Middle frontal gyrus (tissue), 1 donor: Measurements from ENCODE around the gene OVAAL.
"Not testable (repeated sequence)": the region's sequence is repeated elsewhere in the genome, so short reads cannot be mapped to it uniquely, and the experiment has no call there.

Experiments used
- DNase-seq: peaks from one replicate; pipeline ENCODE4 v3.0.0-alpha.2; 2015; ENCODE audit warnings: low spot score; ENCODE audit errors: extremely low spot score

The OVAAL gene

DNA sequence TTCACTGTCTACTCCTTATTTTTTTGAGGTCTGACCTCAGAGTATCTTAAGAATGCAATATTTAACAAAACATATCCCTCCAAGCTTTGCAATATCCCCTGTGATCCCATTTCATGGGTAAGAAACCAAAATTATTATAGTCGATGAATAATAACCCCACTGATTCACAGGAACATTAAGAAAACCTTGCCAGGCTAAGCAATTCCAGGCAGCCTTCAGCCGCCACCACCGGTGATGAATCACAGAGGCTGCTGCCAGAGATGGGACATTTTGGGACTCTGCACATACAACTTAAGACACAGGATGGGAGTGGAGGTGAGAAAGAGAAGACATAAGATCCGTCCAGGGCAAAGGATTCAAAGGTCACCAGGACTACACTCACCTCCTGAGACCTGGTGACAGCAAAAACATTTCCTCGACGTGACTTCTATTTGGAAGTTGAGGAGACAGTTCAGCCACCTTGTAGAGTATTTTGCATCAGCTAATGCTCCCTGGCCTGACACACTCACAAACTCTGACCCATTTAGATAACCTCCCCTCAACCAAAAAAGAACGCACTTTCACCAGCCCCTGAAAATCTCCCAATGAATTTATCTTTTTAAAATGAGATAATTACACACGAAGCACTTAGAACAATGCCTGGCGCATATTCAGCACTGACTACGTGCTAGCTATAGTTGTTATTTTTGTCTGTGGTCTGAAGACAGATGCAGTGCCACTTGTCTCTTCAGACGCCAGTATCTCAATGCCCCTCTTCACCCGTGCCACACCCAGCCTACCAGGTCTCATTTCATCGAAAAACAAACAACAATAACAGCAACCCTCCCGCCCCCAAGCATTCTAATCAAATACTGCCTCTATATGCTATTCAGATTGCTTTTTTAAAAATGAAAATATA, 17.8 kb upstream of the OVAAL start:
- no peak for DNase-seq

DNA sequence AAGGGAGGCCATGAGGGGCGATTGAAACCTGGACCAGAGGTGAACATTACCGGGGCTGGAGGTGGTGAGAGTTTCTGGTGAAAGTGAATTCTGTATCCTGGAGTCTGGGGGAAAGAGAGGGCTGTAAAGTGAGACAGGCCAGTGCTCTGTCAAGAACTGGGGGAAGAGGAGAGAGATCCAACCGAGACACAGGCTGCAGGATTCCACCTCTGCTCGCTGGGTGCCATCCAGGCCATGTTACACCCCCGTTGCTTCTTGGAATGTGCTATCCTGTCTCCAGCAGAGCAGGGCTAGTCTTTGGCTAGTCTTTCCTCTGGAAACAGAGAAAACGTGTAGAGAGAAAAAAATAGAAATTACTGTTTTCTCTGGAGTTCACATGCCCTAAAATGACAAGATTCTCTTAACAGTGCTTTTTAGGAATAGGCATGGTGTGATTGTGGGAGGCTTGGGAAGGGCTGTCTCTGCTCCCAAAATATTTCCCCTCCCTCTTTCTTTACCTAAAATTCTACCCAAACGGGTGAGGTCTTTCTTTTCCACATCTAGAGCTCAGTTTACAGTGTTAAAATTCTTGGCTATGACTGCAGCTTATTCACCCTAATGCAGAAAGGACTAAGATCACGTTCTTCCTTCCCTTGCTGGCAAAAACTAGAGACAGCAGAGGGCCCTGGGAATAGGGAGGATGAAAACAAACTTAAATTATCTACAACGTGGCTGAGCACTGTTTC, 16.5 kb upstream of the OVAAL start:
- DNase-seq: no peak

GRCh38 chr1:180542838-180543145, 16.0 kb upstream of the OVAAL start:
- DNase-seq: no peak

- no peak for DNase-seq
These were observed 14.7 kb upstream of the OVAAL start for GRCh38 chr1:180544050-180544449.

DNA sequence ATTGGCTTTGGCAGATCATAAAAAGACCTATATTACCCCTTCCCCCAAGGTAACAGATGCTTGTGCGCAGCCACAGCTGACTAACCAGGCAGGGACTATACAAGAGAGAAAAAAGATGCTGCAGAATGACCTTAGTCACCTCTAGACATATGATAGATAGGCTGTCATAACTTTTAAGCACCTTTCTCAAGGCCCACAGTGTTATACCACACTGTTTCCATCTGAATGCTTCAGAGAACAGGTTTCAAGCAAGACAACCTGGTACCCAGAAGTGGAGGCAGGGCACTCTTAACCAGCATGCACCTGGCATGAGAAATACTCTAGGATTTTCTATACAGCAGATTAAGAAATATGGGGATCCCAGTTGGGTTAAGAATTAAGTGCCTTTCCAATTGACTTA, 12.8 kb upstream of the OVAAL start:
- DNase-seq: no peak

- DNase-seq: no peak
These were observed 10.0 kb upstream of the OVAAL start for GRCh38 chr1:180548686-180549317.

GRCh38 chr1:180549770-180550169, 9.0 kb upstream of the OVAAL start:
- not testable (repeated sequence) for DNase-seq

DNA sequence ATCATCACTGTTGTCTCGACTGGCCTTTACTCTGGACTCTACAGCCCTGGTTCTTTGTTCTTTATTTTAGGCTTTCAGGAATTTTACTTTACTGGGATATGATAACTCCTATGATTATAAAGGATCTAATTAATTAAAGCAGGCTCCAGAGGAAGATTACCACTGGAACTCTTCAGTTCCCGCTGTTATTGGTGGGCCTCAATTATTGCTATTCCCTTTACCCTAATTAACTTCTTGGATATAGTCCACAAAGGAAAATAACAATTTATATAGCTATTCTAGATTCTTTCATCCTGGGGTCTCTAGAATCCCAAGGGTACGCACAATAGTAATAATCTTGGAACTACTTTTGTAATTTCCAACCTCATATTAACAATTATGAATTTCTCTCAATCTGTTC, 8.5 kb upstream of the OVAAL start:
- no peak for DNase-seq

- DNase-seq: no peak
These were observed 6.8 kb upstream of the OVAAL start for GRCh38 chr1:180551997-180552396.

GRCh38 chr1:180553046-180553445, 5.7 kb upstream of the OVAAL start:
- not testable (repeated sequence) for DNase-seq

- no peak for DNase-seq
These were observed 3.4 kb upstream of the OVAAL start for GRCh38 chr1:180555411-180555810.

DNA sequence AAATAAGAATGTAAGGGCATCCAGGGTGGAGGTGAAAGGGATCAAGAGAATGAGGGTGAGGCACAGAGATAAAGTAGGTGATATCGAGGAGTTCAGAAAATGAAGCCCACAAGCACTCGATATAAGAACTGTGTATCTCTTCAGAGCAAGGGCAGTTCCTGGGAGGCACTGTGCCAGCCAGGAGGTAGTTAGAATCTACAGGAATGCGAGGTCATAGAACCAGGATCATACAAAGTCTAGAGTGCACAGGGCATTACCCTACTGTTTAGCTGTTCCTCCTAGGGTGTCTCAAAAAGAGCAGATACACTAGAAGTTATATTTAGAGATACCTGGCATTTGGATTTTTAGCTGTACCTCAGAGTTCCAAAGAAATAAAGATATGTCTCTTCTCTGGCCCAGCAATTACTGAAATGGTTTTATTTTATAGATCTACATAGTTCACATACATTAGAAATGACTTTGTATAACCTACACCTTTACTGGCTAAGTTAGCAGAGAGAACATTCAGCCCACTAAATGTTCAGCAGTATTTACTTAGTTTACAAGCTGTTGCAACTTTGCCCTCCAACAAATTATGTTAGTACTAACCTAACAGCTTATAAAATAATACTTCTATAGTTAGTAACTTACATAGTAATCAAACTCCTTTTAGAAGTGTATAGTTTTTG, 1.6 kb downstream of the OVAAL start:
- DNase-seq: no peak

GRCh38 chr1:180560868-180561600, 2.3 kb downstream of the OVAAL start:
- DNase-seq: no peak

DNA sequence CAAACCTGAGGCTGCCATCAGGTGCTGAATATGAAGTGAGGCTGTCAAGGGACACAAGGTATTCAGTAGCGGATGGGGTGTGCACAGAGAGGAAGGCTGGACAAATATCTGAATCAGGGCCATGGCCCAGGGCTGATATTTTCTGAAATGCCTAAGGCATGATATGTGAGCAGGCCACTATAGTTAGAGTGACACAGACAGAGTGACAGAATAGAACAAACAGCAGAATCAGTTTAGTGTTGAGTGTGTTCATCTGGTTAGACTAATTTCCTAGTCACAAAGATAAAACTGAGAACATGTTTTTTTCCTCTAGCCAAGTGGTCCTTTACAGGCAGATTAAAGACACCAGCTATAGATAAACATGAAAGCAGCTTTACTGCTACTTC, 3.9 kb downstream of the OVAAL start:
- no peak for DNase-seq

DNA sequence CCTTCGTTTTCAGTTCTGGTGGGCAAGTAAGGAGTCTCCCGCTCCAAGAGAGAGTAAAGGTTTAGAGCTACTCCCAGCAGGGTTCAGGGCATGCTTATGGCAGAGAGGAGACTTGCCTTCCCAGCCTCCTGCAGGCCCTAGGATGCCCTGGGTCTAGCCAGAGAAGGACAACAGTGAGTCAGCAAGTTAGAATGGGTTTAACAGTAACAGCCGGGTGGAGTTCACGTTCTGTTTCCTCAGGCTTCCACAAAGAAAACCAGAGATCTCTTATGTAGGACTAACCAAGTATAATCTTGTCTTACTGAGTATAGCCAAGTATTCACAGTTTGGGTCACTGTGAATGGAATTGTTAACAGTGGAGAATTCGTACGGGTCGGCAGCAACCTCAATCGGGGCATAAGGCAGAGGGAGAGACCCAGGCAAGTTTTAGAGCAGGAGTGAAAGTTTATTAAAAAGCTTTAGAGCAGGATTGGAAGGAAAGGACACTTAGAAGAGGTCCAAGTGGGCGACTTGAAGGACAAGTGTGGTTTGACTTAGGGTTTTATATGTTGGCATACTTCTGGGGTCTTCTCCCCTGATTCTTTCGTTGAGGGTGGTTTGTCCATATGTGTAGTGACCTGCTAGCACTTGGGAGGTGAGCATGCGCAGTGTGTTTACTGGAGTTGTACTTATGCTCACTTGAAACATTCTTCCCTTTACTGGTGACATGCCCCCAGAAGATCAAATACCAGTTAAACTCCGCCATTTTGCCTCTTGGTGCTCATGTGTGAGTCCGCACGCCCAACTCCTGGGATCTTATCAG, 4.5 kb downstream of the OVAAL start:
- no peak for DNase-seq

DNA sequence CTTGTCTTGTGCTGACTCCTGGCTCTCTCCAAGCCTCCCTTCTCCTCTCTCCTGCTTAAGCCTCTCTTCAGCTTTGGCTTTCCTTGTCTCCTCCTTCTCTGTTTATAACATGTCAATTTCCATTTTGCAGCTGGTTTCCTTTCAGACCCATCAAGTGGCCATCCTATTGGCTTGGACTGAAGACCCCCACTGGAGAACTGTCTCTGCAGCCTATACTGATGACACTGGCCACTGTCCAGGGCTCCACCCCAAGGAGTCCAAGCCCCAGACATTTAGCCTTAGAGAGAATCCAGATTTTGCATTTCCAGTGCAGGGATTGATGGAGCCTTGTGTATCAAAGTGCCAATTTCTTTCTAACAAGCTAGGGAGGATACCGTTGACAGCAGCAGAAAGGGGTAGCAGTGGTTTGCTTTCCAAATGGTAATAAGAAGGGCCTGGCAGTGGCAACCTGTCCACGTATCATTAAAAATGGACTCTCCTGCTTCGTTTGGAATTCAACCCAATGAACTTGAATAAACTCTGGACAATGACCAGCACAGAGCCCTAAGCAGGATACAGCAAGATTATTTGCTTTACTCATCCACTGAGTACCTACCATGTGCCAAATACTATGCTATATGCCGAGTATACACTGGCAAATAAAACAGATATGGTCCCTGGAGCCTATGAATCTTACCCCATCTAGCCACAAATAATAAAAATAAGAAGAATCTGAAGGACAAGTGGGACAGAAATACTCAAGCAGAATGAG, 6.5 kb downstream of the OVAAL start:
- DNase-seq: no peak

DNA sequence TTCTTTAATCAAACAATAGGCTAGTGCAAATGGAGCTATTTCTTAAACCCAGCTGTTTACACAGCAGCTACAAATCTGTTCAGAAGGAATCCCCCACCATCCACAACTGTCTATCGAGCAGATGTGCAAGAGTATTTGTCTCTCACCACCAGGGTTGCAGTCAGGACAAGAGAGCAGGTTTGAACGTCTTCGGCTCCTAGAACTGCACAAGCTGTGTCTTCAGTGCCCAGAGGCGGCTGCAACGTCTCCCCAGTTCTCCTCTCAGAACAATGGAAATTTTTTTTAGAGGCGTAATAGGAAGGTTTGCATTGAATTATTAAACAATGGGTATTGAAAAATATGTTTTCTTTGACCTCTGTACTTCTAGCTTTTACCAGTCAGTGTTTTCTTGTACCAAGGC, 7.3 kb downstream of the OVAAL start:
- no peak for DNase-seq

GRCh38 chr1:180566495-180566894, 7.7 kb downstream of the OVAAL start:
- DNase-seq: no peak

DNA sequence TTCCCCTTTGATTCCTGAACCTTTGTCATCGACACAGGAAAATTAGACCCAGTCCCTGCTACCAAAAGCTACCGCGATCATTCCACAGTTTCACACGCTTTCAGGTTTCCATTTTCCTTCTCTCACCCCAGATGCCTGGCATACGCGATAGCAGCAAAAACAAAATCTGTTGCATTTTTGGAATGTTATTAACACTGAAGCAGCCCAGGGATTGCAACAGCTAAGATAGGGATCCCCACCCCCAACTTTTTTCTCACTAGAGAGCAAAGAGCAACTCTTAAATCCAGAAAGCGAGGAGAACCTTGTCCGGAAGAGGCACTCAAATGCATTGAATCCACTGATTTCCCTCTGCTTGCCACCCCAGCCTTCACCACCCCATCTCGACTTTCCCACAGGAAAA, 8.9 kb downstream of the OVAAL start:
- no peak for DNase-seq

GRCh38 chr1:180568184-180568583, 9.4 kb downstream of the OVAAL start:
- no peak for DNase-seq
